ENCODE results near the gene C11orf68. TPM values are rescaled to one million over a fixed set of nuclear protein-coding genes. Genes with fewer than 3 reads are reported as not detected.
A peak's percentile ranks its signal among the peaks of the same experiment; 100 is the strongest.

Gene C11orf68
- total and polyA plus RNA-seq, 9 of the 15 experiments (the other 6 are each of a cell fraction or from before 2014, with no cell fraction given), result 3.6 to 35.9 (median 12.8) TPM

DNA sequence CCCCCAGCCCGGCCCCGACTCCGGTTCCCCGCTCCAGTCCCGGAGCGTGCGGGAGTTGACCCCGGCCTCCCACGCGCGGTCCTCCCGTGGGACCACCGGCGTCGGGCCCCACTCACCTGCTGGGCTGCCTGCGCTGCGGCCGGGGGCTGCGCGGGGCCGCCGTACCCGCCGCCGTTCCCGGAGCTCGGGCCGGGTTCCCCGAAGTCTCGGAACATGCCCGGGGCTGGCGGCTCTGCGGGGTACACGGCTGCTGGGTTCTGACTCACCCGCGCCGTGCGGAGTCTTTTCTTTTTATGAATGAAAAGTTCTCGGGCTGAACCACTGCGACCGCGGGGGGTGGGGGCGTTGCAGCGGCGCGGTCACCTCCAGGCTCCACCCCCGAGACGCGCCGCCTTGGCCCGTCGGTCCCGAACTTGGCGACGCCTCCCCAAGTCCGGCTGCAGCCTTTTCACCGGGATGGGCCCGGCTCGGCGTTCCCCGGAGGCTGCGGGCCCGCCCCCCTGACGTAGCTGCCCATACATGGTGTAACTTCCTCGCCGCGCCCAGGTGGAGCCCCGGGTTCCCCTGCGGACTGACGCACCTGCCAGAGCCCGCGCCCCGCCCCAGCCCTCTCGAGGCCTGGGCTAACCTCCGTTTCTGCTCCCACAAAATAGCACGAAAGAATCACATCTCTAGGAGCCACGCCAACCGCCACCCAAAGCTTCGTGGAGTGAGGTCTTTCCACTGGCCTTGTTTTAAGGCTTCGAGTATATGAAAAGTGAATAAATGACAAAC lies 18.6 kb downstream of the C11orf68 start, which contains the start of gene FOSL1 (continued):
- TF ChIP-seq, protein P1, sequence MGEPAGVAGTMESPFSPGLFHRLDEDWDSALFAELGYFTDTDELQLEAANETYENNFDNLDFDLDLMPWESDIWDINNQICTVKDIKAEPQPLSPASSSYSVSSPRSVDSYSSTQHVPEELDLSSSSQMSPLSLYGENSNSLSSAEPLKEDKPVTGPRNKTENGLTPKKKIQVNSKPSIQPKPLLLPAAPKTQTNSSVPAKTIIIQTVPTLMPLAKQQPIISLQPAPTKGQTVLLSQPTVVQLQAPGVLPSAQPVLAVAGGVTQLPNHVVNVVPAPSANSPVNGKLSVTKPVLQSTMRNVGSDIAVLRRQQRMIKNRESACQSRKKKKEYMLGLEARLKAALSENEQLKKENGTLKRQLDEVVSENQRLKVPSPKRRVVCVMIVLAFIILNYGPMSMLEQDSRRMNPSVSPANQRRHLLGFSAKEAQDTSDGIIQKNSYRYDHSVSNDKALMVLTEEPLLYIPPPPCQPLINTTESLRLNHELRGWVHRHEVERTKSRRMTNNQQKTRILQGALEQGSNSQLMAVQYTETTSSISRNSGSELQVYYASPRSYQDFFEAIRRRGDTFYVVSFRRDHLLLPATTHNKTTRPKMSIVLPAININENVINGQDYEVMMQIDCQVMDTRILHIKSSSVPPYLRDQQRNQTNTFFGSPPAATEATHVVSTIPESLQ (CRISPR knock-in tag; IDR thresholded peaks at IDR 0.05), result peak; percentile 73; the same call in 1 of the 2 replicates
- TF ChIP-seq IFI16 (CRISPR knock-in tag; IDR thresholded peaks at IDR 0.05) (no peak), JUN (IDR thresholded peaks at IDR 0.05; ENCODE audit: borderline replicate concordance, low read depth, low read length) (peak; percentile 78), JUN (CRISPR knock-in tag; IDR thresholded peaks at IDR 0.05; ENCODE audit: borderline replicate concordance) (peak; percentile 94; the same call in 1 of the 2 replicates), ZFX (CRISPR knock-in tag; IDR thresholded peaks at IDR 0.05) (peak; percentile 46; the same call in 1 of the 2 replicates), PRMT5 (CRISPR knock-in tag; IDR thresholded peaks at IDR 0.05) (no peak), ETV1 (tag; conservative IDR thresholded peaks at IDR 0.05; ENCODE audit: low read depth) (no peak), L3MBTL2 (IDR thresholded peaks at IDR 0.05) (peak; percentile 87), EP300 (IDR thresholded peaks at IDR 0.05; ENCODE audit: low read length) (peak; percentile 39; the same call in 1 of the 2 replicates), HDAC1 (IDR thresholded peaks at IDR 0.05) (peak in 1 of 2 experiments; percentile 63; a peak in 1 of 4 replicates), BHLHE40 (IDR thresholded peaks at IDR 0.05; ENCODE audit: low read length) (peak; percentile 87), ZNF561 (CRISPR knock-in tag; conservative IDR thresholded peaks at IDR 0.05) (no peak), ZNF133 (CRISPR knock-in tag; IDR thresholded peaks at IDR 0.05) (no peak), SP1 (CRISPR knock-in tag; IDR thresholded peaks at IDR 0.05) (peak; percentile 89), PCBP1 (IDR thresholded peaks at IDR 0.05; ENCODE audit: low read depth, low read length, poor library complexity, severe bottlenecking) (peak; percentile 74), KLF1 (tag; IDR thresholded peaks at IDR 0.05) (peak; percentile 56; the same call in 1 of the 2 replicates)
- TF ChIP-seq, protein P2, sequence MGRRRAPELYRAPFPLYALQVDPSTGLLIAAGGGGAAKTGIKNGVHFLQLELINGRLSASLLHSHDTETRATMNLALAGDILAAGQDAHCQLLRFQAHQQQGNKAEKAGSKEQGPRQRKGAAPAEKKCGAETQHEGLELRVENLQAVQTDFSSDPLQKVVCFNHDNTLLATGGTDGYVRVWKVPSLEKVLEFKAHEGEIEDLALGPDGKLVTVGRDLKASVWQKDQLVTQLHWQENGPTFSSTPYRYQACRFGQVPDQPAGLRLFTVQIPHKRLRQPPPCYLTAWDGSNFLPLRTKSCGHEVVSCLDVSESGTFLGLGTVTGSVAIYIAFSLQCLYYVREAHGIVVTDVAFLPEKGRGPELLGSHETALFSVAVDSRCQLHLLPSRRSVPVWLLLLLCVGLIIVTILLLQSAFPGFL (CRISPR knock-in tag; IDR thresholded peaks at IDR 0.05), result 0 out of 2 replicates have a peak, but pooled peaks have one; percentile 26
- TF ChIP-seq, protein P3, sequence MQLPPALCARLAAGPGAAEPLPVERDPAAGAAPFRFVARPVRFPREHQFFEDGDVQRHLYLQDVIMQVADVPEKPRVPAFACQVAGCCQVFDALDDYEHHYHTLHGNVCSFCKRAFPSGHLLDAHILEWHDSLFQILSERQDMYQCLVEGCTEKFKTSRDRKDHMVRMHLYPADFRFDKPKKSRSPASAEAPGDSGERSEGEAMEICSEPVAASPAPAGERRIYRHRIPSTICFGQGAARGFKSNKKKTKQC (CRISPR knock-in tag; IDR thresholded peaks at IDR 0.05), result peak; percentile 53
- TF ChIP-seq, protein P4, sequence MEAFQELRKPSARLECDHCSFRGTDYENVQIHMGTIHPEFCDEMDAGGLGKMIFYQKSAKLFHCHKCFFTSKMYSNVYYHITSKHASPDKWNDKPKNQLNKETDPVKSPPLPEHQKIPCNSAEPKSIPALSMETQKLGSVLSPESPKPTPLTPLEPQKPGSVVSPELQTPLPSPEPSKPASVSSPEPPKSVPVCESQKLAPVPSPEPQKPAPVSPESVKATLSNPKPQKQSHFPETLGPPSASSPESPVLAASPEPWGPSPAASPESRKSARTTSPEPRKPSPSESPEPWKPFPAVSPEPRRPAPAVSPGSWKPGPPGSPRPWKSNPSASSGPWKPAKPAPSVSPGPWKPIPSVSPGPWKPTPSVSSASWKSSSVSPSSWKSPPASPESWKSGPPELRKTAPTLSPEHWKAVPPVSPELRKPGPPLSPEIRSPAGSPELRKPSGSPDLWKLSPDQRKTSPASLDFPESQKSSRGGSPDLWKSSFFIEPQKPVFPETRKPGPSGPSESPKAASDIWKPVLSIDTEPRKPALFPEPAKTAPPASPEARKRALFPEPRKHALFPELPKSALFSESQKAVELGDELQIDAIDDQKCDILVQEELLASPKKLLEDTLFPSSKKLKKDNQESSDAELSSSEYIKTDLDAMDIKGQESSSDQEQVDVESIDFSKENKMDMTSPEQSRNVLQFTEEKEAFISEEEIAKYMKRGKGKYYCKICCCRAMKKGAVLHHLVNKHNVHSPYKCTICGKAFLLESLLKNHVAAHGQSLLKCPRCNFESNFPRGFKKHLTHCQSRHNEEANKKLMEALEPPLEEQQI (IDR thresholded peaks at IDR 0.05), result no peak
- TF ChIP-seq, protein P5, sequence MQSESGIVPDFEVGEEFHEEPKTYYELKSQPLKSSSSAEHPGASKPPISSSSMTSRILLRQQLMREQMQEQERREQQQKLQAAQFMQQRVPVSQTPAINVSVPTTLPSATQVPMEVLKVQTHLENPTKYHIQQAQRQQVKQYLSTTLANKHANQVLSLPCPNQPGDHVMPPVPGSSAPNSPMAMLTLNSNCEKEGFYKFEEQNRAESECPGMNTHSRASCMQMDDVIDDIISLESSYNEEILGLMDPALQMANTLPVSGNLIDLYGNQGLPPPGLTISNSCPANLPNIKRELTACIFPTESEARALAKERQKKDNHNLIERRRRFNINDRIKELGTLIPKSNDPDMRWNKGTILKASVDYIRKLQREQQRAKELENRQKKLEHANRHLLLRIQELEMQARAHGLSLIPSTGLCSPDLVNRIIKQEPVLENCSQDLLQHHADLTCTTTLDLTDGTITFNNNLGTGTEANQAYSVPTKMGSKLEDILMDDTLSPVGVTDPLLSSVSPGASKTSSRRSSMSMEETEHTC (IDR thresholded peaks at IDR 0.05), result 0 out of 2 replicates have a peak, but pooled peaks have one; percentile 29
